HCT116 (cell line): ENCODE results near the gene MYF5. TPM values are rescaled to one million over a fixed set of nuclear protein-coding genes. Genes with fewer than 3 reads are reported as not detected.

Experiments
- ATAC-seq: fragments of 200-7000 bp; cut with Tn5 transposase; 2 replicates; pipeline ENCODE4 v1.9.1; 2020; ENCODE audit warnings: mild to moderate bottlenecking, moderate library complexity
- BruUV-seq: library from RNA; stranded (reverse); fragments of 400-500 nt; replicated peaks from 2 replicates; lab custom pipeline; 2021; lab: Mats Ljungman, UMichigan
- CTCF ChIA-PET: fragments of 300-600 bp; sonication (Branson Sonifier 250); formaldehyde crosslinking; loops from one replicate; lab custom pipeline; 2021; ENCODE audit warnings: antibody characterized with exemption; lab: Charles Lee
- POLR2A ChIA-PET: fragments of 300-600, 350-600 bp; sonication (Branson Sonifier 250); formaldehyde crosslinking; loops from one replicate; lab custom pipeline; 2021; ENCODE audit warnings: antibody characterized with exemption; lab: Charles Lee
- RAD21 ChIA-PET, 2 experiments: fragments of 300-600 bp; sonication (Branson Sonifier 250); formaldehyde crosslinking; loops; one replicate each; lab custom pipeline; 2023; ENCODE audit warnings: low total read pairs in 2 of 2; ENCODE audit not compliant: uncharacterized antibody in 2 of 2, unreplicated experiment in 2 of 2, low non-redundant PET in 1 of 2; lab: Charles Lee
- DNase-seq: peaks from one replicate; pipeline ENCODE4 v3.0.0-alpha.2; 2010; ENCODE audit warnings: low read depth, low spot score
- H2AFZ ChIP-seq: fragments of 200-600 bp; shearing (Covaris generic), sonication (generic); 2 replicates; pipeline ENCODE4 v1.6.1; 2017; ENCODE audit warnings: low read depth, mixed run types, mixed read lengths, antibody characterized with exemption, low read length; ENCODE audit not compliant: poor library complexity, severe bottlenecking
- H3K27ac ChIP-seq: 2 replicates; pipeline ENCODE4 v1.5.1; 2012; ENCODE audit warnings: low read depth, low read length
- H3K27me3 ChIP-seq: fragments of 200-600 bp; sonication (generic); 2 replicates; pipeline ENCODE4 v1.6.1; 2016; ENCODE audit warnings: mixed run types, low read length, mixed read lengths; ENCODE audit not compliant: insufficient read depth
- H3K36me3 ChIP-seq, 2 experiments: fragments of 200-500 bp in 1 of 2; fragments of 200-600 bp in 1 of 2; sonication (Bioruptor generic) in 1 of 2; sonication (generic) in 1 of 2; 2 replicates each; pipeline versions ENCODE4 v1.5.1 to v1.6.1; 2014 to 2016; ENCODE audit warnings: low read length in 2 of 2, inconsistent platforms in 1 of 2, mixed read lengths in 1 of 2, mixed run types in 1 of 2; ENCODE audit not compliant: insufficient read depth in 2 of 2, control insufficient read depth in 1 of 2
- H3K4me1 ChIP-seq, 2 experiments: fragments of 200-600 bp in 1 of 2; sonication (generic) in 1 of 2; 2 replicates each; pipeline versions ENCODE4 v1.5.1 to v1.6.1; 2012 to 2017; ENCODE audit warnings: low read length in 2 of 2, inconsistent platforms in 1 of 2, mild to moderate bottlenecking in 1 of 2, mixed read lengths in 1 of 2, mixed run types in 1 of 2, moderate library complexity in 1 of 2; ENCODE audit not compliant: insufficient read depth in 2 of 2, control insufficient read depth in 1 of 2
- H3K4me2 ChIP-seq: fragments of 200-600 bp; sonication (generic); 2 replicates; pipeline ENCODE4 v1.6.1; 2017; ENCODE audit warnings: mixed run types, low read length, mixed read lengths
- H3K4me3 ChIP-seq, 2 experiments: fragments of 200-600 bp in 1 of 2; sonication (generic) in 1 of 2; replicated peaks in 1 of 2; 2 replicates each; pipeline ENCODE4 v1.5.1; 2011 to 2016; ENCODE audit warnings: low read length in 2 of 2, control low read depth in 1 of 2, low read depth in 1 of 2, mild to moderate bottlenecking in 1 of 2, mixed read lengths in 1 of 2, mixed run types in 1 of 2
- H3K79me2 ChIP-seq: fragments of 200-600 bp; sonication (generic); 2 replicates; pipeline ENCODE4 v1.6.1; 2017; ENCODE audit warnings: mild to moderate bottlenecking, mixed run types, low read length, moderate library complexity, mixed read lengths; ENCODE audit not compliant: insufficient read depth
- H3K9ac ChIP-seq: fragments of 200-600 bp; sonication (generic); 2 replicates; pipeline ENCODE4 v1.6.1; 2016; ENCODE audit warnings: low read length, mixed read lengths
- H3K9me2 ChIP-seq: fragments of 200-600 bp; sonication (generic), shearing (Covaris generic); 2 replicates; pipeline ENCODE4 v1.6.1; 2017; ENCODE audit warnings: mixed run types, mild to moderate bottlenecking, moderate library complexity; ENCODE audit not compliant: insufficient read depth
- H3K9me3 ChIP-seq, 2 experiments: fragments of 200-500 bp in 1 of 2; fragments of 200-600 bp in 1 of 2; sonication (Bioruptor generic) in 1 of 2; sonication (generic) in 1 of 2; 2 replicates each; pipeline ENCODE4 v1.6.1; 2014 to 2017; ENCODE audit warnings: low read length in 2 of 2, mixed read lengths in 2 of 2, inconsistent platforms in 1 of 2, low read depth in 1 of 2, mild to moderate bottlenecking in 1 of 2, mixed run types in 1 of 2, moderate library complexity in 1 of 2; ENCODE audit not compliant: control insufficient read depth in 1 of 2, insufficient read depth in 1 of 2
- H4K20me1 ChIP-seq: fragments of 200-600 bp; sonication (generic), shearing (Covaris generic); 2 replicates; pipeline ENCODE4 v1.6.1; 2017; ENCODE audit warnings: mixed run types, mild to moderate bottlenecking, moderate library complexity; ENCODE audit not compliant: insufficient read depth
- CBX3 ChIP-seq: IDR thresholded peaks from 2 replicates; pipeline ENCODE4 v1.6.1; 2012; ENCODE audit warnings: low read depth
- CEBPB ChIP-seq: IDR thresholded peaks from 2 replicates; pipeline ENCODE4 v1.6.1; 2012; ENCODE audit warnings: low read depth
- ELF1 ChIP-seq: IDR thresholded peaks from 2 replicates; pipeline ENCODE4 v1.6.1; 2012; ENCODE audit warnings: low read depth, borderline replicate concordance
- EZH2 ChIP-seq: fragments of 200-600 bp; sonication (generic); IDR thresholded peaks from 2 replicates; pipeline ENCODE4 v1.6.1; 2017; ENCODE audit warnings: antibody characterized with exemption, mixed run types
- EZH2phosphoT487 ChIP-seq: fragments of 200-600 bp; IDR thresholded peaks from 2 replicates; pipeline ENCODE4 v1.6.1; 2018; ENCODE audit warnings: antibody characterized with exemption, borderline replicate concordance
- FOSL1 ChIP-seq: IDR thresholded peaks from 2 replicates; pipeline ENCODE4 v1.6.1; 2012; ENCODE audit warnings: low read depth
- MAX ChIP-seq: IDR thresholded peaks from 2 replicates; pipeline ENCODE4 v1.6.1; 2012
- POLR2A ChIP-seq: IDR thresholded peaks from 2 replicates; pipeline ENCODE4 v1.7.0; 2011; ENCODE audit warnings: borderline replicate concordance; ENCODE audit not compliant: insufficient read depth, insufficient read length; ENCODE audit errors: extremely low read depth
- POLR2AphosphoS5 ChIP-seq: IDR thresholded peaks from 2 replicates; pipeline ENCODE4 v1.6.1; 2011; ENCODE audit warnings: mild to moderate bottlenecking, low read depth, low read length, moderate library complexity
- RAD21 ChIP-seq: IDR thresholded peaks from 2 replicates; pipeline ENCODE4 v1.6.1; 2012; ENCODE audit warnings: low read depth, mild to moderate bottlenecking
- SIN3A ChIP-seq: IDR thresholded peaks from 2 replicates; pipeline ENCODE4 v1.6.1; 2012; ENCODE audit warnings: low read depth
- SP1 ChIP-seq: IDR thresholded peaks from 2 replicates; pipeline ENCODE4 v1.6.1; 2012; ENCODE audit warnings: low read depth
- TCF7L2 ChIP-seq: IDR thresholded peaks from 2 replicates; pipeline ENCODE4 v1.7.0; 2011; ENCODE audit warnings: borderline replicate concordance, inconsistent platforms; ENCODE audit not compliant: insufficient read depth, insufficient read length; ENCODE audit errors: extremely low read depth
- YY1 ChIP-seq: IDR thresholded peaks from 2 replicates; pipeline ENCODE4 v1.6.1; 2011; ENCODE audit warnings: low read length, low read depth, moderate library complexity, mild to moderate bottlenecking; ENCODE audit not compliant: insufficient replicate concordance; ENCODE audit errors: extremely low read depth
- ZNF274 ChIP-seq: fragments of 200-500 bp; sonication (Bioruptor generic); IDR thresholded peaks from 2 replicates; pipeline ENCODE4 v1.6.1; 2014; ENCODE audit warnings: mild to moderate bottlenecking, low read depth, low read length, inconsistent platforms
- intact Hi-C: fragments of 100-400 bp; cut with micrococcal nuclease; formaldehyde crosslinking; loops from 2 replicates; pipeline ENCODE4 v1.10.0; 2022
- total RNA-seq: library from RNA; stranded (reverse); gene quantifications from one replicate; pipeline ENCODE4 v1.2.1, GENCODE V29; 2021; ENCODE audit not compliant: unreplicated experiment
- TF ChIP-seq, protein P1 (sequence below): IDR thresholded peaks from 2 replicates; pipeline ENCODE4 v1.6.1; 2011; ENCODE audit warnings: mild to moderate bottlenecking, low read length, moderate library complexity; ENCODE audit not compliant: insufficient replicate concordance; ENCODE audit errors: extremely low read depth
- TF ChIP-seq, protein P2 (sequence below): IDR thresholded peaks from 2 replicates; pipeline ENCODE4 v1.6.1; 2012; ENCODE audit warnings: low read depth
- TF ChIP-seq, protein P3 (sequence below): IDR thresholded peaks from 2 replicates; pipeline ENCODE4 v1.6.1; 2012

The MYF5 gene
- total RNA-seq, 1 experiment from 2014 or later, result not detected

GRCh38 chr12:80715713-80716249 is 931 bp upstream of the MYF5 start:
- H3K27ac ChIP-seq, result no peak overlapping the region
- H3K36me3 ChIP-seq, result no peaks in the 10 kb centered on the region
- H3K9me3 ChIP-seq, result no peaks in the 10 kb centered on the region
- CTCF ChIA-PET, result no interaction called here
- no peaks in the 10 kb centered on the region for H3K9me2 ChIP-seq
- no peak overlapping the region for H2AFZ ChIP-seq
- no peaks in the 10 kb centered on the region for H4K20me1 ChIP-seq
- no peak overlapping the region for H3K4me2 ChIP-seq
- no peaks in the 10 kb centered on the region for H3K4me1 ChIP-seq
- ATAC-seq, result no peak
- H3K79me2 ChIP-seq, result no peaks in the 10 kb centered on the region
- intact Hi-C loops, result no loop called here
- no peak overlapping the region for H3K9ac ChIP-seq
- H3K27me3 ChIP-seq, result peaks cover 24% of the 10 kb centered on the region
- POLR2A ChIA-PET, result no interaction called here
- no peak for DNase-seq
- RAD21 ChIA-PET, result no interaction called here
- TF ChIP-seq CEBPB, result no peak
- TF ChIP-seq YY1, result no peak
- no peak for TF ChIP-seq TCF7L2
- no peak for TF ChIP-seq POLR2AphosphoS5
- TF ChIP-seq MAX, result no peak
- TF ChIP-seq POLR2A, result no peak
- TF ChIP-seq ZNF274, result no peak
- TF ChIP-seq EZH2phosphoT487, result no peak
- no peak for TF ChIP-seq SIN3A
- TF ChIP-seq, protein P1, sequence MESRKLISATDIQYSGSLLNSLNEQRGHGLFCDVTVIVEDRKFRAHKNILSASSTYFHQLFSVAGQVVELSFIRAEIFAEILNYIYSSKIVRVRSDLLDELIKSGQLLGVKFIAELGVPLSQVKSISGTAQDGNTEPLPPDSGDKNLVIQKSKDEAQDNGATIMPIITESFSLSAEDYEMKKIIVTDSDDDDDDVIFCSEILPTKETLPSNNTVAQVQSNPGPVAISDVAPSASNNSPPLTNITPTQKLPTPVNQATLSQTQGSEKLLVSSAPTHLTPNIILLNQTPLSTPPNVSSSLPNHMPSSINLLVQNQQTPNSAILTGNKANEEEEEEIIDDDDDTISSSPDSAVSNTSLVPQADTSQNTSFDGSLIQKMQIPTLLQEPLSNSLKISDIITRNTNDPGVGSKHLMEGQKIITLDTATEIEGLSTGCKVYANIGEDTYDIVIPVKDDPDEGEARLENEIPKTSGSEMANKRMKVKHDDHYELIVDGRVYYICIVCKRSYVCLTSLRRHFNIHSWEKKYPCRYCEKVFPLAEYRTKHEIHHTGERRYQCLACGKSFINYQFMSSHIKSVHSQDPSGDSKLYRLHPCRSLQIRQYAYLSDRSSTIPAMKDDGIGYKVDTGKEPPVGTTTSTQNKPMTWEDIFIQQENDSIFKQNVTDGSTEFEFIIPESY, result no peak
- no peak for TF ChIP-seq RAD21
- TF ChIP-seq, protein P2, sequence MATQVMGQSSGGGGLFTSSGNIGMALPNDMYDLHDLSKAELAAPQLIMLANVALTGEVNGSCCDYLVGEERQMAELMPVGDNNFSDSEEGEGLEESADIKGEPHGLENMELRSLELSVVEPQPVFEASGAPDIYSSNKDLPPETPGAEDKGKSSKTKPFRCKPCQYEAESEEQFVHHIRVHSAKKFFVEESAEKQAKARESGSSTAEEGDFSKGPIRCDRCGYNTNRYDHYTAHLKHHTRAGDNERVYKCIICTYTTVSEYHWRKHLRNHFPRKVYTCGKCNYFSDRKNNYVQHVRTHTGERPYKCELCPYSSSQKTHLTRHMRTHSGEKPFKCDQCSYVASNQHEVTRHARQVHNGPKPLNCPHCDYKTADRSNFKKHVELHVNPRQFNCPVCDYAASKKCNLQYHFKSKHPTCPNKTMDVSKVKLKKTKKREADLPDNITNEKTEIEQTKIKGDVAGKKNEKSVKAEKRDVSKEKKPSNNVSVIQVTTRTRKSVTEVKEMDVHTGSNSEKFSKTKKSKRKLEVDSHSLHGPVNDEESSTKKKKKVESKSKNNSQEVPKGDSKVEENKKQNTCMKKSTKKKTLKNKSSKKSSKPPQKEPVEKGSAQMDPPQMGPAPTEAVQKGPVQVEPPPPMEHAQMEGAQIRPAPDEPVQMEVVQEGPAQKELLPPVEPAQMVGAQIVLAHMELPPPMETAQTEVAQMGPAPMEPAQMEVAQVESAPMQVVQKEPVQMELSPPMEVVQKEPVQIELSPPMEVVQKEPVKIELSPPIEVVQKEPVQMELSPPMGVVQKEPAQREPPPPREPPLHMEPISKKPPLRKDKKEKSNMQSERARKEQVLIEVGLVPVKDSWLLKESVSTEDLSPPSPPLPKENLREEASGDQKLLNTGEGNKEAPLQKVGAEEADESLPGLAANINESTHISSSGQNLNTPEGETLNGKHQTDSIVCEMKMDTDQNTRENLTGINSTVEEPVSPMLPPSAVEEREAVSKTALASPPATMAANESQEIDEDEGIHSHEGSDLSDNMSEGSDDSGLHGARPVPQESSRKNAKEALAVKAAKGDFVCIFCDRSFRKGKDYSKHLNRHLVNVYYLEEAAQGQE, result no peak
- TF ChIP-seq FOSL1, result no peak
- TF ChIP-seq, protein P3, sequence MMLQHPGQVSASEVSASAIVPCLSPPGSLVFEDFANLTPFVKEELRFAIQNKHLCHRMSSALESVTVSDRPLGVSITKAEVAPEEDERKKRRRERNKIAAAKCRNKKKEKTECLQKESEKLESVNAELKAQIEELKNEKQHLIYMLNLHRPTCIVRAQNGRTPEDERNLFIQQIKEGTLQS, result no peak
- TF ChIP-seq ELF1, result no peak
- no peak for TF ChIP-seq SP1
- TF ChIP-seq EZH2, result no peak
- TF ChIP-seq CBX3, result no peak
- no peak overlapping the region for H3K4me3 ChIP-seq
- no TSS peak for BruUV-seq
